Activated CD8-positive, alpha-beta memory T cell treated with anti-CD3 and anti-CD28 coated beads, Interleukin-2, amount 50 U/mL, for 1 hour (primary cell): Measurements from ENCODE around the gene RYR1.
A peak's percentile ranks its signal among the peaks of the same experiment; 100 is the strongest.
"Not testable (repeated sequence)": the region's sequence is repeated elsewhere in the genome, so short reads cannot be mapped to it uniquely, and the experiment has no call there.

Experiments used
- DNase-seq: peaks from one replicate; pipeline ENCODE4 v3.0.0-alpha.2; 2020; ENCODE audit errors: extremely low read depth

RYR1 gene

GRCh38 chr19:38400361-38400760 lies 33.1 kb upstream of the RYR1 start:
- DNase-seq, result no peak

DNA sequence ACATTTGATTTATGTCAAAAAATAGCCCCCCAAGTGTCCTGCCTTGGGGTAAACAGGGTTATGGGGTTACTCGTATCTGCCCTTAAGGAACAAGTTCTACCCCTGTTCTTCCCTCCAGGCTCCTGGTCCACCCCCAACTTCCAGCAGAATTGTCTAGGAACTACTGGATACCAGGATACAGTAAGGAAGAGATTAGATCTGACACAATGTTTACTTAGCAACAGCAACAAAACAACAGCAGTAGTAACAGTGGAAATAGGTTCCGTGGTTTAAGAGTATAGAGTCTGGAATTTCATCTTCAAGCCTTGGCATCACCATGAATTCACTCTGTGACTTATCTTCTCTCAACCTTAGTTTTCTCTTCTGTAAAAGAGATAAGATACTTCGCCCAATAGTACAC lies 32.3 kb upstream of the RYR1 start:
- no peak for DNase-seq

GRCh38 chr19:38402623-38402966 lies 30.9 kb upstream of the RYR1 start:
- DNase-seq, result no peak

DNA sequence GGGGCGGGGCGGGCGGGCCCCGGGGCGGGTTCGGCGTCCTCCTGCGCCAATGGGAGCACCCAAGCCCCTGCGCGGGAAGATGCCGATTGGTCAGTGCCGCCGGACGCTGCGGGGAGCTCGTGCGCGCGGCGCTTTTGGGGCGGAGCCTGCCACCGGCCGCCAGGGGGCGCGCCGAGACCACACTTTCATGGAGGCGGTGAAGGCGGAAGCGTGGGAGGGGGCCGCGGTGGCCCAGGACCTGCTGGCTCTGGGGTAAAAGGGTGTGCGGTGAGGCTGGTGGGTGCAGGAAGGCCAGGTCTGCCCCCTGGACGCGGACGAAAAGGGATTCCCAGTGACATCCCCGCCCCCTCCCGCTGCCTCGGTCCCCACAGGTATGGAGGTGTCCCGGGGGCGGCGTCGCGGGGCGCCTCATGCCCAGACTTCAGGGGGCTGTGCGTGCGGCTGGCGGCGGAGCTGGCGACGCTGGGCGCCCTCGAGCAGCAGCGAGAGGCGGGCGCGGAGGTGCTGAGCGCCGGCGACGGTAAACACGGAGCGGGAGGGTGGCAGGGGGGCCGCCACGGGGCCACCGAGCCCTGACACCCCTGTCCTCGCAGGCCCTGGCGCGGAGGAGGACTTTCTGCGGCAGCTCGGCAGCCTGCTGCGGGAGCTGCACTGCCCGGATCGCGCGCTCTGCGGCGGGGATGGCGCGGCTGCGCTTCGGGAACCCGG lies 30.4 kb upstream of the RYR1 start, which contains the start of gene FAM98C:
Gene FAM98C (plus strand): TSS at position 127 of the 708 bp plus-strand sequence. CDS start 61 bp downstream, at position 188.
- DNase-seq, result peak; percentile 95

DNA sequence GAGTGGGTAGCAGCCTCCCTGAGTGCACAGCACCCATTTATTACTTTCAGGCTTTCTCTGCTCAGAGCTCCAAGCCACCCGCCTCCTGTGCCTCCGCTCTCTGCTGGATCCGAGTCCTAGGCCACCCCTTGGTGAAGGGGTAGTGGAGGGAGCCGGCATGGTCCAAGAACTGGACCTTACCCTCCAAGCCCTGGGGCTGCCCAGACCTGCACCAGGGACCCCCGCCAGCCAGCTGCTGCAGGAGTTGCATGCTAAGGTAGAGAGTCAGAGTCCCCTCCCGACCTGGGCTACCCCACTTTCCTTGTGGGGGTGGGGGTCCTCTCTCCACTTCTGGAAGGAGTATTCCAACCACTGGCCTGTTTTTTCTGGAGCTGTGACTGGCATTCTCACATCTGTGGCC lies 28.6 kb upstream of the RYR1 start:
- no peak for DNase-seq

DNA sequence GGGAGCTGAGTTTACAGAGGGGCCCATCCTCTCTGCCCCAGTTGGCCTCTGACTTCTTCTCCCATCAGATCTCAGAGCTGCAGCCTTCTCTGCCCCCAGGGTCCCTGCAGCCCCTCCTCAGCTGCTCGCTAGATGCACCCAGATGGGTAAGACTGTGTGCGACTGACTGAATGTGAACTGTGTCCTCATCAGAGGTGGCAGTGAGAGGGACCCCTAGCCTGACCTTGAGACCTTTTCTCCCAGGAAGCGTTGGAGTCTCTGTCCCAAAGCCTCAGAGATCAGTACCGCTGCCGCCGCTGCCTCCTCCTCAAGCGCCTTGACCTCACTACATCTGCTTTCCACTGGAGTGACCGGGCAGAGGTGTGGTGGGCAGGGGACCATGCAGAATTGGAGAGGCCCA lies 28.2 kb upstream of the RYR1 start:
- no peak for DNase-seq

- no peak for DNase-seq
These were observed 23.8 kb upstream of the RYR1 start for GRCh38 chr19:38409631-38410133.

- not testable (repeated sequence) for DNase-seq
These were observed 23.1 kb upstream of the RYR1 start for GRCh38 chr19:38410407-38410806.

- no peak for DNase-seq
These were observed 22.3 kb upstream of the RYR1 start for GRCh38 chr19:38411041-38411712.

GRCh38 chr19:38411898-38412297 lies 21.6 kb upstream of the RYR1 start:
- not testable (repeated sequence) for DNase-seq

- no peak for DNase-seq
These were observed 21.0 kb upstream of the RYR1 start for GRCh38 chr19:38412491-38412890.

GRCh38 chr19:38412961-38413360 lies 20.5 kb upstream of the RYR1 start:
- no peak for DNase-seq

- DNase-seq, result no peak
These were observed 20.1 kb upstream of the RYR1 start for GRCh38 chr19:38413416-38413815.

GRCh38 chr19:38417146-38417543 lies 16.3 kb upstream of the RYR1 start:
- no peak for DNase-seq

GRCh38 chr19:38417544-38418506 lies 15.7 kb upstream of the RYR1 start:
- DNase-seq, result no peak

DNA sequence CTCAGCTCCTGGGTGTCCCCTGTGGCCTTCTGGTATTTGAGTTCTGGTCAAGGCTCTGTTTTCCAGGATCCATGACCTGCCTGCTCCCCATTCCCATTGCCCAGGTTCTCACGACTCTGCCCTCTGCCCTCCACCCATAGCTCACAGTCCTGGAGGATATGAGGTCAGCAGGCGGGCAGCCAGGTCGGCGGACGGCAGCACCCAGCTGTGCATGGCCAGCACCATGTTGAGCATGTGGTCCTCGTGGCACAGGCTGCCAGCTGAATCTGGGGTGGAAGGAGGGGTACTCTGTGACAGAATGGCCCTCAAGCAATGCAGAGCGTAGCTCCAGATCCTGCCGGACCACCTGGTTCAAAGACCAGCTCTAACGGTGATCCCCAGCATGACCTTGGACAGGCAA lies 12.6 kb upstream of the RYR1 start:
- no peak for DNase-seq

GRCh38 chr19:38421856-38422255 lies 11.6 kb upstream of the RYR1 start:
- DNase-seq, result no peak

DNA sequence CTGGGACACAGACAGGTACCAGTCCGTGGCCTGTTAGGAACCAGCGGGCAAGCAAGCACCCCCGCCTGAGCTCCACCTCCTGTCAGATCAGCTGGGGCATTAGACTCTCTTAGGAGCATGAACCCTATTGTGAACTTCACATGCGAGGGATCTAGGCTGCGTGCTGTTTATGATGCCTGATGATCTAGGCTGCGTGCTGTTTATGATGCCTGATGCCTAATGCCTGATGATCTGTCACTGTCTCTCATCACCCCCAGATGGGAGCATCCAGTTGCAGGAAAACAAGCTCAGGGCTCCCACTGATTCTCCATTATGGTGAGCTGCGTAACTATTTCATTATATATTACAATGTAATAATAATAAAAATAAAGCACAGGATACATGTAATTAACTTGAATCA lies 11.1 kb upstream of the RYR1 start:
- no peak for DNase-seq

GRCh38 chr19:38424272-38424671 lies 9.2 kb upstream of the RYR1 start:
- DNase-seq, result no peak

GRCh38 chr19:38425222-38425809 lies 8.2 kb upstream of the RYR1 start:
- DNase-seq, result no peak

DNA sequence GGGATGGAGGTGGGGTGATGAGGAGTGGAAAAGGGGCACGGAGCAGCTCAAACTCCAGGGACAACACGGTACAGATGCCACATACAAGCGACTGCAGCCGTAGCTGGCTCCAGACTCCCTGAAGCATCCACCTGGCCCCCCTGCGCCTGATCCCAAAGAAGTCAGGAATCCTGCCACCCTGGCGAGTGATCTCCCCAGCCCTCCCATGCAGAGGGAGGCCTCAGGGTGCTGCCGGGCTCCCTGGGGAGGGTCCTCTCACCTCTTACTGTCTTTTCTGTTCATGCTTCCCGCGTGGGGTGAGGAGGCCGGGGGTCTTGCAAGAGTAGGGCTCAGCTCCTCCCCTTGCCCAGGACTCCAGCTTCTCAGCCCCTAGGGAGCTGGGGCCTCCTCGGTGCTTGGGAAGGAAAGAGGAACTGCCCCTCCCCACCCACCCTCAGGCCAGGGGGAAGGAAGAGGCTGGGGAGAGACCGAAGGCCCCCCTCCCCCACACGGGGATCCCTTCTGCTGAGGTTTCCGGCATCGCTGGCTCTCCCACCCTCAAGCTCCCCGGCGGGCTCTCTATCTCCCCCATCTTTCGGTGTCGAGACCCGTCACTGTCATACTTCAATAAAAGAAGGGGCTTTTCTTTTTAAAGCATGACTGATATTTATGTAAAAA lies 7.6 kb upstream of the RYR1 start, which contains the start of gene RASGRP4:
Gene RASGRP4 (minus strand): TSS at position 410 of the 657 bp plus-strand sequence. CDS start 128 bp downstream, at position 282.
- no peak for DNase-seq
